HEK293T (cell line): Measurements from ENCODE around the gene GJC1.

Experiments used
- CTCF ChIA-PET: fragments of 350-600 bp; formaldehyde crosslinking; extraction: SDS; loops from one replicate; lab custom pipeline; 2021; ENCODE audit warnings: antibody characterized with exemption, inconsistent platforms; lab: Yijun Ruan, JAX
- POLR2A ChIA-PET: fragments of 350-600 bp; formaldehyde crosslinking; extraction: SDS; loops from one replicate; lab custom pipeline; 2020; ENCODE audit warnings: antibody characterized with exemption, inconsistent platforms; lab: Yijun Ruan, JAX
- DNase-seq: peaks from one replicate; pipeline ENCODE4 v3.0.0; 2012; ENCODE audit warnings: mixed read lengths; ENCODE audit errors: extremely low spot score
- ARNT ChIP-seq: fragments of 450-650 bp; IDR thresholded peaks from 2 replicates; pipeline ENCODE4 v1.6.1; 2017; ENCODE audit warnings: mild to moderate bottlenecking
- BHLHE40 ChIP-seq: fragments of 450-650 bp; IDR thresholded peaks from 2 replicates; pipeline ENCODE4 v1.6.1; 2016; ENCODE audit warnings: mild to moderate bottlenecking, moderate library complexity, borderline replicate concordance
- CTBP1 ChIP-seq: fragments of 450-650 bp; IDR thresholded peaks from 2 replicates; pipeline ENCODE4 v1.6.1; 2016; ENCODE audit warnings: borderline replicate concordance
- ELF4 ChIP-seq: fragments of 450-650 bp; IDR thresholded peaks from 2 replicates; pipeline ENCODE4 v1.6.1; 2017; ENCODE audit warnings: antibody characterized with exemption
- FOXA1 ChIP-seq: fragments of 450-650 bp; IDR thresholded peaks from 2 replicates; pipeline ENCODE4 v1.6.1; 2016; ENCODE audit warnings: mild to moderate bottlenecking
- FOXK2 ChIP-seq: fragments of 450-650 bp; IDR thresholded peaks from 2 replicates; pipeline ENCODE4 v1.6.1; 2016; ENCODE audit warnings: mild to moderate bottlenecking
- FOXM1 ChIP-seq: fragments of 450-650 bp; IDR thresholded peaks from 2 replicates; pipeline ENCODE4 v1.6.1; 2017; ENCODE audit warnings: mild to moderate bottlenecking, borderline replicate concordance
- HDGF ChIP-seq: fragments of 450-650 bp; IDR thresholded peaks from 2 replicates; pipeline ENCODE4 v1.6.1; 2017; ENCODE audit warnings: antibody characterized with exemption, borderline replicate concordance
- L3MBTL2 ChIP-seq: fragments of 450-650 bp; conservative IDR thresholded peaks from 2 replicates; pipeline ENCODE4 v1.6.1; 2016; ENCODE audit warnings: mild to moderate bottlenecking
- LEF1 ChIP-seq: fragments of 450-650 bp; IDR thresholded peaks from 2 replicates; pipeline ENCODE4 v1.6.1; 2017; ENCODE audit warnings: mild to moderate bottlenecking, borderline replicate concordance
- NFRKB ChIP-seq: fragments of 450-650 bp; IDR thresholded peaks from 2 replicates; pipeline ENCODE4 v1.6.1; 2016; ENCODE audit warnings: mild to moderate bottlenecking, moderate library complexity
- PKNOX1 ChIP-seq: fragments of 450-650 bp; IDR thresholded peaks from 2 replicates; pipeline ENCODE4 v1.6.1; 2016
- SP1 ChIP-seq: fragments of 450-650 bp; IDR thresholded peaks from 2 replicates; pipeline ENCODE4 v1.6.1; 2017
- SUZ12 ChIP-seq: fragments of 450-650 bp; IDR thresholded peaks from 2 replicates; pipeline ENCODE4 v1.6.1; 2016; ENCODE audit warnings: mild to moderate bottlenecking
- TARDBP ChIP-seq: fragments of 450-650 bp; IDR thresholded peaks from 2 replicates; pipeline ENCODE4 v1.6.1; 2016
- ZNF384 ChIP-seq: fragments of 450-650 bp; IDR thresholded peaks from 2 replicates; pipeline ENCODE4 v1.6.1; 2016

Gene GJC1

GRCh38 chr17:44788139-44788538 is 41.9 kb downstream of the GJC1 start:
- ChIA-PET POLR2A (no interaction called here), CTCF (interaction anchor here (0.6 kb wide), 1 partner anchor 10 kb away, joined by 3 read pairs; no protein-coding TSS in a partner anchor)
- DNase-seq = no peak
- TF ChIP-seq PKNOX1 = no peak
- no peak for TF ChIP-seq HDGF
- TF ChIP-seq SP1 = no peak
- TF ChIP-seq BHLHE40 = no peak
- TF ChIP-seq ELF4 = no peak
- TF ChIP-seq NFRKB = no peak
- TF ChIP-seq FOXK2 = no peak
- TF ChIP-seq TARDBP = no peak
- no peak for TF ChIP-seq L3MBTL2
- no peak for TF ChIP-seq FOXA1
- no peak for TF ChIP-seq SUZ12
- TF ChIP-seq LEF1 = no peak
- TF ChIP-seq FOXM1 = no peak
- no peak for TF ChIP-seq ARNT
- no peak for TF ChIP-seq ZNF384
- TF ChIP-seq CTBP1 = no peak

- no peak for DNase-seq
- TF ChIP-seq ZNF384 = no peak
- TF ChIP-seq PKNOX1 = no peak
- TF ChIP-seq FOXA1 = no peak
- TF ChIP-seq FOXM1 = no peak
- TF ChIP-seq HDGF = no peak
- no peak for TF ChIP-seq L3MBTL2
- no peak for TF ChIP-seq TARDBP
- no peak for TF ChIP-seq LEF1
- TF ChIP-seq ARNT = no peak
- no peak for TF ChIP-seq SP1
- TF ChIP-seq SUZ12 = no peak
- TF ChIP-seq BHLHE40 = no peak
- TF ChIP-seq ELF4 = no peak
- no peak for TF ChIP-seq CTBP1
- TF ChIP-seq FOXK2 = no peak
- TF ChIP-seq NFRKB = no peak
- ChIA-PET POLR2A (no interaction called here), CTCF (interaction anchor here (1.0 kb wide), 1 partner anchor 10 kb away, joined by 3 read pairs; no protein-coding TSS in a partner anchor)
Measured at GRCh38 chr17:44787271-44787940, 42.7 kb downstream of the GJC1 start.

- POLR2A ChIA-PET = no interaction called here
- DNase-seq = no peak
- CTCF ChIA-PET = interaction anchor here (1.0 kb wide), 1 partner anchor 9 kb away, joined by 3 read pairs; no protein-coding TSS in a partner anchor
- no peak for TF ChIP-seq LEF1
- TF ChIP-seq NFRKB = no peak
- no peak for TF ChIP-seq ELF4
- no peak for TF ChIP-seq SUZ12
- TF ChIP-seq FOXM1 = no peak
- no peak for TF ChIP-seq L3MBTL2
- TF ChIP-seq PKNOX1 = no peak
- no peak for TF ChIP-seq FOXK2
- no peak for TF ChIP-seq TARDBP
- no peak for TF ChIP-seq CTBP1
- no peak for TF ChIP-seq ARNT
- no peak for TF ChIP-seq BHLHE40
- no peak for TF ChIP-seq ZNF384
- no peak for TF ChIP-seq FOXA1
- TF ChIP-seq SP1 = no peak
- no peak for TF ChIP-seq HDGF
Measured at GRCh38 chr17:44786551-44787081, 43.5 kb downstream of the GJC1 start.

- DNase-seq = no peak
- ChIA-PET CTCF (no interaction called here), POLR2A (no interaction called here)
- TF ChIP-seq FOXK2 (no peak), SUZ12 (no peak), NFRKB (no peak), FOXA1 (no peak), ARNT (no peak), PKNOX1 (no peak), TARDBP (no peak), HDGF (no peak), ZNF384 (no peak), LEF1 (no peak)
Measured at GRCh38 chr17:44785921-44786320, 44.2 kb downstream of the GJC1 start.

GRCh38 chr17:44782326-44782850 is 47.7 kb downstream of the GJC1 start:
- POLR2A ChIA-PET = interaction anchor here (1.7 kb wide), 1 partner anchor 98 kb away, joined by 3 read pairs; no protein-coding TSS in a partner anchor
- TF ChIP-seq SUZ12 (no peak), TARDBP (no peak), L3MBTL2 (no peak), BHLHE40 (no peak), LEF1 (no peak), FOXM1 (no peak), NFRKB (no peak), CTBP1 (no peak), ARNT (no peak), PKNOX1 (no peak), FOXK2 (no peak)
- CTCF ChIA-PET = no interaction called here
- DNase-seq = no peak
